ENCODE data around the gene FOXM1. TPM values are rescaled to one million over a fixed set of nuclear protein-coding genes. Genes with fewer than 3 reads are reported as not detected.

The FOXM1 gene
- total and polyA plus RNA-seq, 2 donors = 3.5 to 12.3 TPM

Other genes starting within 250 kb of the FOXM1 start
- 50.5 TPM for gene FKBP4, start 82.2 kb downstream of the FOXM1 start, total RNA-seq
- 23.8 TPM for gene FKBP4, start 82.2 kb downstream of the FOXM1 start, polyA plus RNA-seq
- 23.8 TPM for gene ITFG2, start 64.5 kb downstream of the FOXM1 start, total RNA-seq
- gene ITFG2, start 64.5 kb downstream of the FOXM1 start, polyA plus RNA-seq = 40.6 TPM
- 2.3 TPM for gene NRIP2, start 42.1 kb downstream of the FOXM1 start, total RNA-seq
- 1.1 TPM for gene NRIP2, start 42.1 kb downstream of the FOXM1 start, polyA plus RNA-seq
- gene TEX52, start 20.1 kb downstream of the FOXM1 start, total RNA-seq = 0.09 TPM
- not detected for gene TEX52, start 20.1 kb downstream of the FOXM1 start, polyA plus RNA-seq
- 34.6 TPM for gene RHNO1, start within 50 bp of the FOXM1 start, total RNA-seq
- gene RHNO1, start within 50 bp of the FOXM1 start, polyA plus RNA-seq = 33.4 TPM
- gene TULP3, start 13.7 kb upstream of the FOXM1 start, total RNA-seq = 10.3 TPM
- gene TULP3, start 13.7 kb upstream of the FOXM1 start, polyA plus RNA-seq = 10.5 TPM
- 1.6 TPM for gene TEAD4, start 82.2 kb upstream of the FOXM1 start, total RNA-seq
- 15.1 TPM for gene TEAD4, start 82.2 kb upstream of the FOXM1 start, polyA plus RNA-seq
- 4.9 TPM for gene TSPAN9, start 200.2 kb upstream of the FOXM1 start, total RNA-seq
- gene TSPAN9, start 200.2 kb upstream of the FOXM1 start, polyA plus RNA-seq = 10.2 TPM

Measured in thymus (tissue), 2 donors.